Loucy (cell line): ENCODE results near the gene ANKRD23.

Experiments
- H2AFZ ChIP-seq: fragments of 200-600 bp; sonication (generic); 2 replicates; pipeline ENCODE4 v1.6.0; 2016; ENCODE audit warnings: antibody characterized with exemption, mild to moderate bottlenecking, low read length, moderate library complexity
- H3F3A ChIP-seq: fragments of 200-600 bp; 2 replicates; pipeline ENCODE4 v1.6.0; 2016; ENCODE audit warnings: antibody characterized with exemption, low read depth, mild to moderate bottlenecking
- H3K27me3 ChIP-seq: fragments of 200-600 bp; sonication (generic); 2 replicates; pipeline ENCODE4 v1.6.1; 2014; ENCODE audit warnings: low read length, mild to moderate bottlenecking; ENCODE audit not compliant: insufficient read depth, poor library complexity, severe bottlenecking
- H3K36me3 ChIP-seq: fragments of 200-600 bp; sonication (generic); 2 replicates; pipeline ENCODE4 v1.6.1; 2016; ENCODE audit warnings: low read length; ENCODE audit not compliant: insufficient read depth
- H3K4me1 ChIP-seq: fragments of 200-600 bp; sonication (generic); 2 replicates; pipeline ENCODE4 v1.5.1; 2014; ENCODE audit warnings: low read length, mild to moderate bottlenecking; ENCODE audit not compliant: insufficient read depth, poor library complexity, severe bottlenecking
- H3K4me2 ChIP-seq: fragments of 200-600 bp; sonication (generic); 2 replicates; pipeline ENCODE4 v1.6.0; 2014; ENCODE audit warnings: antibody characterized with exemption, low read length, low read depth, mild to moderate bottlenecking; ENCODE audit not compliant: poor library complexity, severe bottlenecking
- H3K4me3 ChIP-seq: fragments of 200-600 bp; sonication (generic); 2 replicates; pipeline ENCODE4 v1.5.1; 2014; ENCODE audit warnings: low read length, mild to moderate bottlenecking, mixed read lengths; ENCODE audit not compliant: poor library complexity, severe bottlenecking
- H3K79me2 ChIP-seq: fragments of 200-600 bp; sonication (generic); 2 replicates; pipeline ENCODE4 v1.6.1; 2014; ENCODE audit warnings: low read length; ENCODE audit not compliant: insufficient read depth
- H3K9ac ChIP-seq: fragments of 200-600 bp; sonication (generic); 2 replicates; pipeline ENCODE4 v1.6.0; 2014; ENCODE audit warnings: mild to moderate bottlenecking, low read depth, low read length, moderate library complexity; ENCODE audit not compliant: poor library complexity, severe bottlenecking
- H3K9me2 ChIP-seq: fragments of 200-600 bp; sonication (generic); replicated peaks from 2 replicates; pipeline ENCODE4 v1.6.1; 2016; ENCODE audit warnings: low read depth, low read length, mixed read lengths
- H3K9me3 ChIP-seq: fragments of 200-600 bp; sonication (generic); 2 replicates; pipeline ENCODE4 v1.6.1; 2014; ENCODE audit warnings: mild to moderate bottlenecking, antibody characterized with exemption, low read length, low read depth; ENCODE audit not compliant: insufficient read depth
- H4K20me1 ChIP-seq: fragments of 200-600 bp; sonication (generic); 2 replicates; pipeline ENCODE4 v1.6.0; 2014; ENCODE audit warnings: antibody characterized with exemption, low read length, mild to moderate bottlenecking; ENCODE audit not compliant: insufficient read depth, poor library complexity, severe bottlenecking
- EZH2phosphoT487 ChIP-seq: fragments of 200-600 bp; IDR thresholded peaks from 2 replicates; pipeline ENCODE4 v1.6.1; 2018; ENCODE audit warnings: antibody characterized with exemption, mild to moderate bottlenecking, moderate library complexity, borderline replicate concordance
- TF ChIP-seq, protein P1 (sequence below): fragments of 200-600 bp; sonication (generic); conservative IDR thresholded peaks from 2 replicates; pipeline ENCODE4 v1.5.1; 2014; ENCODE audit warnings: mild to moderate bottlenecking, antibody characterized with exemption, low read length

Gene ANKRD23

DNA sequence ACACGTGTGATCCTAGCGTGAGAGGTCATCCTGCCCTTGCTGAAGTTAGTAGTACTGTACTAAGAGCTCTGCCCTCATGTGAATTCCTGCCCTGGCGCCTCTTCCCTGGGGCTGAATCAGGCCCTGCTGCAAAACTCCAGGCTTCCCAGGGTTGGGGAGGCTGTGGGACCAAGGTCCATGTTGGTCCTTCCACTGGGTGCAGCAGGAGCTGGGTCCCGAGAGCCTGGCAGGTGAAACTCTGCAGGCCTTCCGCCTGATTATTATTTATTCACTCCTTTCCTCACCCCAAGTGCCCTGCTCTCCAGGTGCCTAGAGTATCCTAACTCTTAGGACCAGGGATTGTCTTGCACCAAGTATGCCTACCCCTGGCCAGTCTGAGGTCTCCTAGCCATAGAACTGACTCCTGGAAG lies 33.0 kb downstream of the ANKRD23 start:
- TF ChIP-seq, protein P1, sequence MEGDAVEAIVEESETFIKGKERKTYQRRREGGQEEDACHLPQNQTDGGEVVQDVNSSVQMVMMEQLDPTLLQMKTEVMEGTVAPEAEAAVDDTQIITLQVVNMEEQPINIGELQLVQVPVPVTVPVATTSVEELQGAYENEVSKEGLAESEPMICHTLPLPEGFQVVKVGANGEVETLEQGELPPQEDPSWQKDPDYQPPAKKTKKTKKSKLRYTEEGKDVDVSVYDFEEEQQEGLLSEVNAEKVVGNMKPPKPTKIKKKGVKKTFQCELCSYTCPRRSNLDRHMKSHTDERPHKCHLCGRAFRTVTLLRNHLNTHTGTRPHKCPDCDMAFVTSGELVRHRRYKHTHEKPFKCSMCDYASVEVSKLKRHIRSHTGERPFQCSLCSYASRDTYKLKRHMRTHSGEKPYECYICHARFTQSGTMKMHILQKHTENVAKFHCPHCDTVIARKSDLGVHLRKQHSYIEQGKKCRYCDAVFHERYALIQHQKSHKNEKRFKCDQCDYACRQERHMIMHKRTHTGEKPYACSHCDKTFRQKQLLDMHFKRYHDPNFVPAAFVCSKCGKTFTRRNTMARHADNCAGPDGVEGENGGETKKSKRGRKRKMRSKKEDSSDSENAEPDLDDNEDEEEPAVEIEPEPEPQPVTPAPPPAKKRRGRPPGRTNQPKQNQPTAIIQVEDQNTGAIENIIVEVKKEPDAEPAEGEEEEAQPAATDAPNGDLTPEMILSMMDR: no peak
- TF ChIP-seq EZH2phosphoT487: no peak
- no peak overlapping the region for H3K4me2 ChIP-seq
- H4K20me1 ChIP-seq: no peaks in the 10 kb centered on the region
- no peak overlapping the region for H3K9ac ChIP-seq
- H3K4me1 ChIP-seq: peaks cover 5% of the 10 kb centered on the region
- no peaks in the 10 kb centered on the region for H3K79me2 ChIP-seq
- H3F3A ChIP-seq: no peaks in the 10 kb centered on the region
- H3K36me3 ChIP-seq: no peaks in the 10 kb centered on the region
- no peaks in the 10 kb centered on the region for H3K9me3 ChIP-seq
- no peak overlapping the region for H2AFZ ChIP-seq
- no peak overlapping the region for H3K4me3 ChIP-seq
- H3K27me3 ChIP-seq: no peaks in the 10 kb centered on the region
- H3K9me2 ChIP-seq: no peaks in the 10 kb centered on the region

DNA sequence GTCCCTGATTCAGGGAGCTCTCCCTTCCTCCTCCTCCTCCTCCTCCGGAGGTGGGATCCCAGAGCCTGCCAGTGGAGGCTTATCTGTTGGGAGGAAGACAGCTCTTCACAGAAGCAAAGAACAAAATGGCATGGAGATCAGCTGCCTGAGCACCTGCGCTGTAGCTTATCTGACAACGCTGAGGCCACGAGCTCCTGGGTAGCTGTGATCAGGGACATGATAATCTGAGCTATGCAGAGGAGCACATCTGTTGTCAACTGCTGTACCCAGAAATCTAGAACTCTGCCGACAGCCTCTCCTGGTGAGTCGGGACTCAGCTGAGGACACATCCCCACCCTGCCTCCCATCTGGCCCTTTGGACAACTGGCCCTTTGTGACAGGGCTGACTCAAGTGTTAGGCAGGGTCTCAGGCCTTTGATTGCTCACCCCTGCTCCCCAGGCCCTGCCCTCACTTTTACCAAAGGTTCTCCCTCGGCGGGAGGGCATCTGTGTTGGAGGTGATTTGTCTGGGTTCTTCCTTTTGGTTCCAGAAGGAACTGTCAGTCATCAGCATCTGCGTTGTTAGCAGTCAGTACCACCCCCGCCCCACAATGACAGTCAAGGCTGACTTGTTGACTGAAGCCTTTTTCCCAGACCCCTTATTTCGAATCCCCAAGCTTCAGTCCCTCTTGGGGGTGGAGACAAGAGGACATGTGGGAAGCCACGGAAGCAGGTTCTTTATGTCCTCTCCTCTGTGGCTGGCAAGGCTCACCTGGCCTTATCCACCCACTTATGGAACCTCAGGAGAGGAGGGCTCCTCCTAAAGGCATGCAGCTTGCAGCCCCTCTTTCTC lies 33.7 kb downstream of the ANKRD23 start:
- H3K4me1 ChIP-seq: peaks cover 2% of the 10 kb centered on the region
- no peaks in the 10 kb centered on the region for H3K36me3 ChIP-seq

DNA sequence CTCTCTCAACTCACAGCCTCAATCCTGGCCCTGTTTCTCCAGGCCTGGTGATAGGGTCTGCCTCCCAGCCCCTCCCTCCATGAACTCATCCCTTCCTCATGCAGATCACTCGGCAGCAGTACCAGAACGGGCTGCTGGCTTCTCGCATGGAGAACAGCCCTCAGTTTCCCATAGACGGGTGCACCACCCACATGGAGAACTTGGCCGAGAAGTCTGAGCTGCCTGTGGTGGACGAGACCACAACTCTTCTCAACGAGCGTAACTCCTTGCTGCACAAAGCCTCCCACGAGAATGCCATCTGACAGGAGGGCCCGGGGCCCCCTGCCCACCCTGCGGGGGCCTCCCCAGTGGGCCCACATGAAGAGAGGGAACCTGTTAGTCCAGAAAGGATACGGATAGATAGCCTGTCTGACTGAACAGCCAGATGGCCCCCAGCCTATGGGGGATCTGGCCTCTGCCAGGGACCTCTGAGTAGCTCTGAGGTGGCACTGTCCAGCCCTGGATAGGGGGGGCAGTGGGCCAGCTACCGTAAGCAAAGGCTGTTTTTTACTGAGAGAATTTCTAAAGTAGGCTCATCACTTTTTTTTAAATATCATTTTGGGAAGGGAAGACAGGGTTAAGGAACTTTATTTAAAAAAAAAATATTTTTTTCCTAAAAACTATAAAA lies 34.5 kb downstream of the ANKRD23 start:
- no peaks in the 10 kb centered on the region for H4K20me1 ChIP-seq
- no peaks in the 10 kb centered on the region for H3K9me2 ChIP-seq
- H3K9me3 ChIP-seq: no peaks in the 10 kb centered on the region
- H3F3A ChIP-seq: no peaks in the 10 kb centered on the region
- no peak overlapping the region for H3K9ac ChIP-seq
- H3K79me2 ChIP-seq: no peaks in the 10 kb centered on the region
- TF ChIP-seq, protein P1: no peak
- no peak for TF ChIP-seq EZH2phosphoT487
- no peaks in the 10 kb centered on the region for H3K4me1 ChIP-seq
- no peaks in the 10 kb centered on the region for H3K27me3 ChIP-seq
- H3K36me3 ChIP-seq: no peaks in the 10 kb centered on the region
- no peak overlapping the region for H3K4me2 ChIP-seq
- no peak overlapping the region for H3K4me3 ChIP-seq
- H2AFZ ChIP-seq: no peak overlapping the region

More for the DNA sequence above, 33.7 kb downstream of the ANKRD23 start:
- no peaks in the 10 kb centered on the region for H3K9me2 ChIP-seq
- no peaks in the 10 kb centered on the region for H3K27me3 ChIP-seq
- H4K20me1 ChIP-seq: no peaks in the 10 kb centered on the region
- H3K4me3 ChIP-seq: no peak overlapping the region
- no peak overlapping the region for H3K9ac ChIP-seq
- no peaks in the 10 kb centered on the region for H3K9me3 ChIP-seq
- no peaks in the 10 kb centered on the region for H3K79me2 ChIP-seq
- TF ChIP-seq EZH2phosphoT487: no peak
- TF ChIP-seq, protein P1: no peak
- H3K4me2 ChIP-seq: no peak overlapping the region
- no peaks in the 10 kb centered on the region for H3F3A ChIP-seq
- no peak overlapping the region for H2AFZ ChIP-seq
